Cardiac fibroblast (primary cell): ENCODE measurements around the gene DLG5.

ENCODE experiments used
- DNase-seq, 2 donors: peaks; one replicate each; pipeline versions ENCODE4 v3.0.0 to v3.0.0-alpha.2; 2010; ENCODE audit warnings: low read depth in 2 of 2
- H3K4me3 ChIP-seq, 2 donors: replicated peaks in 1 of 2; 1 replicate in 1 of 2; 2 replicates in 1 of 2; pipeline ENCODE4 v1.5.1; 2011; ENCODE audit warnings: low read depth in 2 of 2, low read length in 2 of 2, mild to moderate bottlenecking in 2 of 2, moderate library complexity in 1 of 2
- CTCF ChIP-seq: IDR thresholded peaks from one replicate; pipeline ENCODE4 v1.5.1; 2011; ENCODE audit warnings: low read depth, mild to moderate bottlenecking, low read length, inconsistent platforms

DLG5 gene

DNA sequence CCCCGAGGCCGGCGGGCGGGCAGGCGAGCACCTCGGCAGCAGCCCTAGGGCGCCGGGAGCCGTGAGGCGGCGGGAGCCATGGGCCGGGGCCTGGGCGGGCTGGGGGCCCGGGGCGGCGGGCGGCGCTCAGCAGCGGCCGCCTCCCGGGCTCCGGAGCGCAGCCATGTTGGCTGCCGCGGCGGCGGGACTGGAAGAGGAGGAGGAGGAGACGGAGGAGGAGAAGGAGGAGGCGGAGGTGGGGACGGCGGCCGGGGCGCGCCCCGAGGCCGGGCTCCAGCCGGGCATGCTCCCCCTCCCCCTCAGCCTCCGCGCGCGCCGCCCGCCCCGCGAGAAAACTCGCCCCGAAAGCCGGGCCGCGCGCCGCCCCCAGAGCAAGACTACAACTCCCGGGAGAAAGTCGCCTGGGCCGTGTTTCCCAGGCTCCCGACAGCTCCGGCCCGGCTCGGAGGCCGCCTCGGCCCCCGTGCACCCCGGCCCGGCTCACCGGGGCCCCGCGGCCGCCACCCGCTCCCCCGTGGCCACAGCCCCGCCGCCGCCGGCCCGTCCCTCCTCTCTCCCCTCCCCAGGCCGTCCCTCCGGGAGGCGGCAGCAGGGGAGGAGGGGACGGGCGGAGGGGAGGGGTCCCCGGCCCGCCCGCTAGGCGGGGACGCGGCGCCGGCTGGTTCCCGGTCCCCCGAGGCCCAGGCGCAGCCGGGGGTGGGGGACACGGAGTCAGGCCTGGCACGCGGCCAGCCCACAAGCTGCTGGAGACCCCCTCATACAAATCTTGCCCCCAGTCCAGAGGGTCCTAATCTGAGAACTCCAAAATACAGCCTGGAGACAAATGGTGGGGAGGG, at the start of gene DLG5:
TSS of gene DLG5 (minus strand) at position 190 of the 836 bp plus-strand sequence. CDS start 235 bp downstream, outside the sequence.
- TF ChIP-seq CTCF, result no peak
- H3K4me3 ChIP-seq, result peak within 1 kb of the TSS; percentile 71 to 90
- DNase-seq, result peak; percentile 56 to 72

- no peak for TF ChIP-seq CTCF
- H3K4me3 ChIP-seq, result no peak overlapping the region
- DNase-seq, result no peak
Measured at GRCh38 chr10:77975086-77975666, 48.6 kb upstream of the DLG5 start.

- peak; percentile 52 for TF ChIP-seq CTCF
- no peak overlapping the region for H3K4me3 ChIP-seq
- DNase-seq, result peak; percentile 62 to 68
Measured at GRCh38 chr10:77974396-77975074, 48.0 kb upstream of the DLG5 start.

DNA sequence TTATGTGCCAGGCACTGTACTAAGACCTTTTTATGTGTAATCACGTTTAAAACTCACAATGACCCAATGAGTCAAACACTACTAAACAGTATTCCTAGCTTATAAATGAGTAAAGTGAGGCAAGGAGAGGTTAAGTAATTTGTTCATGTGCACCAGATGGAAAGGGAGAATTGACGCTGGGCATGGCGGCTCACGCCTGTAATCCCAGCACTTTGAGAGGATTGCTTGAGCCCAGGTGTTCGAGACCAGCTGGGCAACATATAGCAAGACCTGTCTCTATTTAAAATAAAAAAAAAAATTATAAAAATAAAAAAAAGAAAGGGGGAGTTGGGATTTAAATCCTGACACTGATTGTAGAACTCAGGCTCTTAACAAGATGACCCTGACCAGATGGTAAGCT, 46.7 kb upstream of the DLG5 start:
- no peak for TF ChIP-seq CTCF
- H3K4me3 ChIP-seq, result no peak overlapping the region
- DNase-seq, result no peak

DNA sequence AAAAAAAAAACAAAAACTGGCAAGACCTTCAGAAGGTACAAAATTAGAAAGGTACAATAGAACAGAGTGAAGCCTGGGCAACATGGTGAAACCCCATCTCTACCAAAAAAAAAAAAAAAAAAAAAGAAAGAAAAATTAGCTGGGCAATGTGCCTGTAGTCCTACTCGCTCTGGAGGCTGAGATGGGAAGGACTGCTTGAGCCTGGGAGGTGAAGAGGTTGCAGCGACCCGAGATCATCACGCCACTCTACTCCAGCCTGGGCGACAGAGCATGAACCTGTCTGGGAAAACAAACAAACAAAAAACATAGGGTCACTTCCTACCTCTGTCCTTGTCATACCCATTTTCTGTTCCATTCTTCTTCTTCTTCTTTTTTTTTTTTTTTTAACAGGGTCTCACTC, 45.6 kb upstream of the DLG5 start:
- no peak for DNase-seq
- TF ChIP-seq CTCF, result no peak
- no peak overlapping the region for H3K4me3 ChIP-seq

GRCh38 chr10:77971804-77972144, 45.2 kb upstream of the DLG5 start:
- no peak overlapping the region for H3K4me3 ChIP-seq
- no peak for DNase-seq
- TF ChIP-seq CTCF, result no peak
